GM12878 (cell line): ENCODE data around the gene ACAD11. TPM values are rescaled to one million over a fixed set of nuclear protein-coding genes. Genes with fewer than 3 reads are reported as not detected.

Experiments
- CBFB ChIP-seq: IDR thresholded peaks from 2 replicates; pipeline ENCODE4 v1.6.1; 2016; ENCODE audit warnings: antibody characterized with exemption, low read depth
- CHD4 ChIP-seq: fragments of 200-600 bp; sonication (generic); IDR thresholded peaks from 2 replicates; pipeline ENCODE4 v1.6.1; 2016; ENCODE audit warnings: mild to moderate bottlenecking
- DPF2 ChIP-seq: fragments of 450-650 bp; IDR thresholded peaks from 2 replicates; pipeline ENCODE4 v1.6.1; 2017; ENCODE audit warnings: mild to moderate bottlenecking
- FOS ChIP-seq: IDR thresholded peaks from 3 replicates; pipeline ENCODE4 v1.6.1; 2011; ENCODE audit warnings: borderline replicate concordance; ENCODE audit not compliant: insufficient read length; ENCODE audit errors: extremely low read depth
- IRF4 ChIP-seq: IDR thresholded peaks from 2 replicates; pipeline ENCODE4 v1.6.1; 2011; ENCODE audit warnings: low read depth, low read length
- KLF5 ChIP-seq: fragments of 450-650 bp; IDR thresholded peaks from 2 replicates; pipeline ENCODE4 v1.6.1; 2014; ENCODE audit warnings: mild to moderate bottlenecking; ENCODE audit not compliant: partially characterized antibody
- NFYB ChIP-seq: IDR thresholded peaks from 2 replicates; pipeline ENCODE4 v1.6.1; 2011; ENCODE audit warnings: low read depth, mild to moderate bottlenecking, low read length, improper control_type of control experiment, moderate library complexity; ENCODE audit not compliant: insufficient read depth
- RAD21 ChIP-seq: IDR thresholded peaks from 2 replicates; pipeline ENCODE4 v1.6.1; 2011; ENCODE audit warnings: mild to moderate bottlenecking, low read depth, low read length, moderate library complexity; ENCODE audit not compliant: insufficient read depth
- ZSCAN29 ChIP-seq: fragments of 450-650 bp; IDR thresholded peaks from 2 replicates; pipeline ENCODE4 v1.6.1; 2017; ENCODE audit warnings: mild to moderate bottlenecking, moderate library complexity
- polyA plus RNA-seq, 11 experiments: library from polyadenylated mRNA; depleted of rRNA in 4 of 11; unstranded in 6 of 11; stranded (reverse) in 5 of 11; fragments of >200 nt; fragmentation: Nextera tagmentation in 4 of 11; fragmentation: Illumina TruSeq in 1 of 11; extraction: Ambion mirVana in 4 of 11; extraction: Trizol in 1 of 11; gene quantifications; 1 replicate in 1 of 11; 2 replicates in 10 of 11; pipeline versions ENCODE4 v1.2.1 to v1.2.3, GENCODE V29; 2011 to 2016; ENCODE audit warnings: inconsistent platforms in 2 of 11, missing spikeins in 2 of 11, low read depth in 1 of 11
- total RNA-seq, 4 experiments: library from RNA; depleted of rRNA in 3 of 4; stranded (reverse); fragments of >200 nt in 3 of 4; fragmentation: Illumina TruSeq in 1 of 4; extraction: Trizol in 1 of 4; gene quantifications; 2 replicates each; pipeline versions ENCODE4 v1.2.1 to v1.2.3, GENCODE V29; 2013 to 2021
- TF ChIP-seq, protein P1 (sequence below): fragments of 450-650 bp; IDR thresholded peaks from 2 replicates; pipeline ENCODE4 v1.6.1; 2016; ENCODE audit warnings: mild to moderate bottlenecking
- TF ChIP-seq, protein P2 (sequence below): fragments of 450-650 bp; IDR thresholded peaks from 2 replicates; pipeline ENCODE4 v1.6.1; 2017; ENCODE audit warnings: mild to moderate bottlenecking, moderate library complexity
- TF ChIP-seq, protein P3 (sequence below): IDR thresholded peaks from 2 replicates; pipeline ENCODE4 v1.6.1; 2012; ENCODE audit warnings: low read depth, low read length, improper control_type of control experiment
- TF ChIP-seq, protein P4 (sequence below): fragments of 450-650 bp; formaldehyde crosslinking; IDR thresholded peaks from 2 replicates; pipeline ENCODE4 v1.4.0; 2020; ENCODE audit warnings: mild to moderate bottlenecking, moderate library complexity
- TF ChIP-seq, protein P5 (sequence below): fragments of 450-650 bp; IDR thresholded peaks from 2 replicates; pipeline ENCODE4 v1.6.1; 2017; ENCODE audit warnings: mild to moderate bottlenecking
- TF ChIP-seq, protein P6 (sequence below): IDR thresholded peaks from 2 replicates; pipeline ENCODE4 v1.6.1; 2012; ENCODE audit warnings: low read length, inconsistent platforms

ACAD11 gene
- total and polyA plus RNA-seq, 10 of the 15 experiments (the other 5 are each of a cell fraction or from before 2014, with no cell fraction given): 2.4 to 15.9 (median 10.4) TPM

DNA sequence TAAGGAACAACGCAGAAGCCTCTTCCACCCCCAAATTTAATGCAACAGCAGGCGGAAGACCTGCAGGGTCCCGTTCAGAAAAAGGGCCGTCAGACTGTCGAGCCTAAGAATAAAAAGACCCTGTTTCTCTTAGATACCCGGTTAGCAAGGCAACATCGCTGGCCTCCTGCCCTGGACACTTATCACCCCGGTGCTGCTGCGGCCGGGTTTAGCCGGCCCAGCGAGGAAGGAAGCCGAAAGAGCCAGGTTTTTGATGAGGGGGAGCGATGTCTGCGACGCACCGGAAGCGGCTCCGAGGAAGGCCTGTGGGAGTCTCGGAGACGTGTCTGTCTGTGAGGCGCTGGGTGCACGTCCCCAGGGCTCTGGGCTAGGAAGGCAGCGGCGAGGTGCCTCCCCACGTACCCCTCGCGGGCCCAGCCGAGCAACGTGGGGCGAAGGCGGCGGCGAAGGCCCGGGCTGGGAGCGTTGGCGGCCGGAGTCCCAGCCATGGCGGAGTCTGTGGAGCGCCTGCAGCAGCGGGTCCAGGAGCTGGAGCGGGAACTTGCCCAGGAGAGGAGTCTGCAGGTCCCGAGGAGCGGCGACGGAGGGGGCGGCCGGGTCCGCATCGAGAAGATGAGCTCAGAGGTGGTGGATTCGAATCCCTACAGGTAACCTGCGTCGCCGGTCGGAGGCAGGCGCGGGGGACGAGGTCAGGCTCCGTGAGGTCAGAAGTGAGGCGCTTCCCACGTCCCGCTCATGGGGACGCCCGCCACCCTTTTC is 622 bp upstream of the ACAD11 start, which contains the start of gene UBA5 (continued):
- TF ChIP-seq KLF5: peak; percentile 39
- TF ChIP-seq, protein P1, sequence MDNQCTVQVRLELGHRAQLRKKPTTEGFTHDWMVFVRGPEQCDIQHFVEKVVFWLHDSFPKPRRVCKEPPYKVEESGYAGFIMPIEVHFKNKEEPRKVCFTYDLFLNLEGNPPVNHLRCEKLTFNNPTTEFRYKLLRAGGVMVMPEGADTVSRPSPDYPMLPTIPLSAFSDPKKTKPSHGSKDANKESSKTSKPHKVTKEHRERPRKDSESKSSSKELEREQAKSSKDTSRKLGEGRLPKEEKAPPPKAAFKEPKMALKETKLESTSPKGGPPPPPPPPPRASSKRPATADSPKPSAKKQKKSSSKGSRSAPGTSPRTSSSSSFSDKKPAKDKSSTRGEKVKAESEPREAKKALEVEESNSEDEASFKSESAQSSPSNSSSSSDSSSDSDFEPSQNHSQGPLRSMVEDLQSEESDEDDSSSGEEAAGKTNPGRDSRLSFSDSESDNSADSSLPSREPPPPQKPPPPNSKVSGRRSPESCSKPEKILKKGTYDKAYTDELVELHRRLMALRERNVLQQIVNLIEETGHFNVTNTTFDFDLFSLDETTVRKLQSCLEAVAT: 0 out of 2 replicates have a peak, but pooled peaks have one; percentile 33
- TF ChIP-seq NFYB: no peak
- TF ChIP-seq, protein P2, sequence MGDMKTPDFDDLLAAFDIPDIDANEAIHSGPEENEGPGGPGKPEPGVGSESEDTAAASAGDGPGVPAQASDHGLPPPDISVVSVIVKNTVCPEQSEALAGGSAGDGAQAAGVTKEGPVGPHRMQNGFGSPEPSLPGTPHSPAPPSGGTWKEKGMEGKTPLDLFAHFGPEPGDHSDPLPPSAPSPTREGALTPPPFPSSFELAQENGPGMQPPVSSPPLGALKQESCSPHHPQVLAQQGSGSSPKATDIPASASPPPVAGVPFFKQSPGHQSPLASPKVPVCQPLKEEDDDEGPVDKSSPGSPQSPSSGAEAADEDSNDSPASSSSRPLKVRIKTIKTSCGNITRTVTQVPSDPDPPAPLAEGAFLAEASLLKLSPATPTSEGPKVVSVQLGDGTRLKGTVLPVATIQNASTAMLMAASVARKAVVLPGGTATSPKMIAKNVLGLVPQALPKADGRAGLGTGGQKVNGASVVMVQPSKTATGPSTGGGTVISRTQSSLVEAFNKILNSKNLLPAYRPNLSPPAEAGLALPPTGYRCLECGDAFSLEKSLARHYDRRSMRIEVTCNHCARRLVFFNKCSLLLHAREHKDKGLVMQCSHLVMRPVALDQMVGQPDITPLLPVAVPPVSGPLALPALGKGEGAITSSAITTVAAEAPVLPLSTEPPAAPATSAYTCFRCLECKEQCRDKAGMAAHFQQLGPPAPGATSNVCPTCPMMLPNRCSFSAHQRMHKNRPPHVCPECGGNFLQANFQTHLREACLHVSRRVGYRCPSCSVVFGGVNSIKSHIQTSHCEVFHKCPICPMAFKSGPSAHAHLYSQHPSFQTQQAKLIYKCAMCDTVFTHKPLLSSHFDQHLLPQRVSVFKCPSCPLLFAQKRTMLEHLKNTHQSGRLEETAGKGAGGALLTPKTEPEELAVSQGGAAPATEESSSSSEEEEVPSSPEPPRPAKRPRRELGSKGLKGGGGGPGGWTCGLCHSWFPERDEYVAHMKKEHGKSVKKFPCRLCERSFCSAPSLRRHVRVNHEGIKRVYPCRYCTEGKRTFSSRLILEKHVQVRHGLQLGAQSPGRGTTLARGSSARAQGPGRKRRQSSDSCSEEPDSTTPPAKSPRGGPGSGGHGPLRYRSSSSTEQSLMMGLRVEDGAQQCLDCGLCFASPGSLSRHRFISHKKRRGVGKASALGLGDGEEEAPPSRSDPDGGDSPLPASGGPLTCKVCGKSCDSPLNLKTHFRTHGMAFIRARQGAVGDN: peak; percentile 66; the same call in 1 of the 2 replicates
- TF ChIP-seq, protein P3, sequence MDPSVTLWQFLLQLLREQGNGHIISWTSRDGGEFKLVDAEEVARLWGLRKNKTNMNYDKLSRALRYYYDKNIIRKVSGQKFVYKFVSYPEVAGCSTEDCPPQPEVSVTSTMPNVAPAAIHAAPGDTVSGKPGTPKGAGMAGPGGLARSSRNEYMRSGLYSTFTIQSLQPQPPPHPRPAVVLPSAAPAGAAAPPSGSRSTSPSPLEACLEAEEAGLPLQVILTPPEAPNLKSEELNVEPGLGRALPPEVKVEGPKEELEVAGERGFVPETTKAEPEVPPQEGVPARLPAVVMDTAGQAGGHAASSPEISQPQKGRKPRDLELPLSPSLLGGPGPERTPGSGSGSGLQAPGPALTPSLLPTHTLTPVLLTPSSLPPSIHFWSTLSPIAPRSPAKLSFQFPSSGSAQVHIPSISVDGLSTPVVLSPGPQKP: peak; percentile 78; the same call in 1 of the 2 replicates
- TF ChIP-seq CBFB: peak; percentile 39; the same call in 1 of the 2 replicates
- TF ChIP-seq IRF4: no peak
- TF ChIP-seq, protein P4, sequence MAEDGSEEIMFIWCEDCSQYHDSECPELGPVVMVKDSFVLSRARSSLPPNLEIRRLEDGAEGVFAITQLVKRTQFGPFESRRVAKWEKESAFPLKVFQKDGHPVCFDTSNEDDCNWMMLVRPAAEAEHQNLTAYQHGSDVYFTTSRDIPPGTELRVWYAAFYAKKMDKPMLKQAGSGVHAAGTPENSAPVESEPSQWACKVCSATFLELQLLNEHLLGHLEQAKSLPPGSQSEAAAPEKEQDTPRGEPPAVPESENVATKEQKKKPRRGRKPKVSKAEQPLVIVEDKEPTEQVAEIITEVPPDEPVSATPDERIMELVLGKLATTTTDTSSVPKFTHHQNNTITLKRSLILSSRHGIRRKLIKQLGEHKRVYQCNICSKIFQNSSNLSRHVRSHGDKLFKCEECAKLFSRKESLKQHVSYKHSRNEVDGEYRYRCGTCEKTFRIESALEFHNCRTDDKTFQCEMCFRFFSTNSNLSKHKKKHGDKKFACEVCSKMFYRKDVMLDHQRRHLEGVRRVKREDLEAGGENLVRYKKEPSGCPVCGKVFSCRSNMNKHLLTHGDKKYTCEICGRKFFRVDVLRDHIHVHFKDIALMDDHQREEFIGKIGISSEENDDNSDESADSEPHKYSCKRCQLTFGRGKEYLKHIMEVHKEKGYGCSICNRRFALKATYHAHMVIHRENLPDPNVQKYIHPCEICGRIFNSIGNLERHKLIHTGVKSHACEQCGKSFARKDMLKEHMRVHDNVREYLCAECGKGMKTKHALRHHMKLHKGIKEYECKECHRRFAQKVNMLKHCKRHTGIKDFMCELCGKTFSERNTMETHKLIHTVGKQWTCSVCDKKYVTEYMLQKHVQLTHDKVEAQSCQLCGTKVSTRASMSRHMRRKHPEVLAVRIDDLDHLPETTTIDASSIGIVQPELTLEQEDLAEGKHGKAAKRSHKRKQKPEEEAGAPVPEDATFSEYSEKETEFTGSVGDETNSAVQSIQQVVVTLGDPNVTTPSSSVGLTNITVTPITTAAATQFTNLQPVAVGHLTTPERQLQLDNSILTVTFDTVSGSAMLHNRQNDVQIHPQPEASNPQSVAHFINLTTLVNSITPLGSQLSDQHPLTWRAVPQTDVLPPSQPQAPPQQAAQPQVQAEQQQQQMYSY (CRISPR knock-in tag): no peak
- TF ChIP-seq, protein P5, sequence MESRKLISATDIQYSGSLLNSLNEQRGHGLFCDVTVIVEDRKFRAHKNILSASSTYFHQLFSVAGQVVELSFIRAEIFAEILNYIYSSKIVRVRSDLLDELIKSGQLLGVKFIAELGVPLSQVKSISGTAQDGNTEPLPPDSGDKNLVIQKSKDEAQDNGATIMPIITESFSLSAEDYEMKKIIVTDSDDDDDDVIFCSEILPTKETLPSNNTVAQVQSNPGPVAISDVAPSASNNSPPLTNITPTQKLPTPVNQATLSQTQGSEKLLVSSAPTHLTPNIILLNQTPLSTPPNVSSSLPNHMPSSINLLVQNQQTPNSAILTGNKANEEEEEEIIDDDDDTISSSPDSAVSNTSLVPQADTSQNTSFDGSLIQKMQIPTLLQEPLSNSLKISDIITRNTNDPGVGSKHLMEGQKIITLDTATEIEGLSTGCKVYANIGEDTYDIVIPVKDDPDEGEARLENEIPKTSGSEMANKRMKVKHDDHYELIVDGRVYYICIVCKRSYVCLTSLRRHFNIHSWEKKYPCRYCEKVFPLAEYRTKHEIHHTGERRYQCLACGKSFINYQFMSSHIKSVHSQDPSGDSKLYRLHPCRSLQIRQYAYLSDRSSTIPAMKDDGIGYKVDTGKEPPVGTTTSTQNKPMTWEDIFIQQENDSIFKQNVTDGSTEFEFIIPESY: no peak
- no peak for TF ChIP-seq CHD4
- TF ChIP-seq DPF2: peak; percentile 47; the same call in 1 of the 2 replicates
- TF ChIP-seq ZSCAN29: 0 out of 2 replicates have a peak, but pooled peaks have one; percentile 8
- no peak for TF ChIP-seq RAD21
- no peak for TF ChIP-seq FOS
- TF ChIP-seq, protein P6, sequence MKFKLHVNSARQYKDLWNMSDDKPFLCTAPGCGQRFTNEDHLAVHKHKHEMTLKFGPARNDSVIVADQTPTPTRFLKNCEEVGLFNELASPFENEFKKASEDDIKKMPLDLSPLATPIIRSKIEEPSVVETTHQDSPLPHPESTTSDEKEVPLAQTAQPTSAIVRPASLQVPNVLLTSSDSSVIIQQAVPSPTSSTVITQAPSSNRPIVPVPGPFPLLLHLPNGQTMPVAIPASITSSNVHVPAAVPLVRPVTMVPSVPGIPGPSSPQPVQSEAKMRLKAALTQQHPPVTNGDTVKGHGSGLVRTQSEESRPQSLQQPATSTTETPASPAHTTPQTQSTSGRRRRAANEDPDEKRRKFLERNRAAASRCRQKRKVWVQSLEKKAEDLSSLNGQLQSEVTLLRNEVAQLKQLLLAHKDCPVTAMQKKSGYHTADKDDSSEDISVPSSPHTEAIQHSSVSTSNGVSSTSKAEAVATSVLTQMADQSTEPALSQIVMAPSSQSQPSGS: no peak
